ENCODE data around the gene TUBA4B. TPM values are rescaled to one million over a fixed set of nuclear protein-coding genes. Genes with fewer than 3 reads are reported as not detected.

TUBA4B gene
- total RNA-seq, 1 donor from 2014 or later, result not detected

GRCh38 chr2:219291394-219291793 lies 38.4 kb downstream of the TUBA4B start:
- Mint-ChIP-seq H3K4me1 (ENCODE audit: low read depth, unreplicated experiment) (peaks cover 3% of the 10 kb centered on the region), H3K36me3 (ENCODE audit: unreplicated experiment) (peaks cover 7% of the 10 kb centered on the region), H3K27me3 (ENCODE audit: unreplicated experiment) (peaks cover 9% of the 10 kb centered on the region), H3K4me3 (ENCODE audit: unreplicated experiment) (no peak overlapping the region), H3K9me3 (ENCODE audit: unreplicated experiment) (peaks cover 8% of the 10 kb centered on the region), H3K27ac (ENCODE audit: unreplicated experiment) (no peak overlapping the region)
- DNase-seq, result no peak
- TF ChIP-seq CTCF (IDR thresholded peaks at IDR 0.05; ENCODE audit: partially characterized antibody, unreplicated experiment), result no peak

DNA sequence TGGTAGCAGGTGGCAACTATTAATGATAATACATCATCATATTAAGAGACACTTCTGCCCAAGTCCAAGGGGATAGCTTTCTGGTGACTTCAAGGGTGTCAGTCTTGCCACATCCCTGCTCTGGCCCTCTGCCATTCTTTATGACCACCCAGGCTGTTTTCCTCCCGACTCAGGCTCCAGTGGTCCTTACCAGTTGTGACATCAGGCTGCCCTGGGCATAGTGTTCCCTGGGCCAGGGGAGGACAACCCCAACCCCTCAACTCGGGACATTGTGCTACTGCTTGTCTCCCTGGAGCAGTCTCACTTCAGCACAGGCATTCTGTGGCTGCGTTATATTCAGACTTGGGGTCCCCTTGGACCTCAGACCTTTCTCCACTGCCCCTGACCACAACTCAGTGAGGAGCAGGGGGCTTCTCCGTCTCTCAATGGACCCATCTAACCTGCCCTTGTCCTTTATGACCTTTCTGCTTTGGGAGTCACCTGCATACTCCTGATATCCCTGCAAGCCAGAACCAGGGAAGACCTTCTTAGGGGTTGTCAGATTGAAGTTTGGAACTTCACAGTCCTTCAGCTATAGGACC lies 39.0 kb downstream of the TUBA4B start:
- Mint-ChIP-seq H3K4me3 (ENCODE audit: unreplicated experiment) (no peak overlapping the region), H3K4me1 (ENCODE audit: low read depth, unreplicated experiment) (peaks cover 3% of the 10 kb centered on the region), H3K9me3 (ENCODE audit: unreplicated experiment) (peaks cover 8% of the 10 kb centered on the region), H3K36me3 (ENCODE audit: unreplicated experiment) (peaks cover 7% of the 10 kb centered on the region), H3K27ac (ENCODE audit: unreplicated experiment) (no peak overlapping the region), H3K27me3 (ENCODE audit: unreplicated experiment) (peaks cover 9% of the 10 kb centered on the region)
- no peak for TF ChIP-seq CTCF (IDR thresholded peaks at IDR 0.05; ENCODE audit: partially characterized antibody, unreplicated experiment)
- DNase-seq, result no peak

GRCh38 chr2:219292616-219293015 lies 39.6 kb downstream of the TUBA4B start:
- Mint-ChIP-seq H3K9me3 (ENCODE audit: unreplicated experiment) (peaks cover 8% of the 10 kb centered on the region), H3K27ac (ENCODE audit: unreplicated experiment) (no peak overlapping the region), H3K4me1 (ENCODE audit: low read depth, unreplicated experiment) (peaks cover 3% of the 10 kb centered on the region), H3K27me3 (ENCODE audit: unreplicated experiment) (peaks cover 10% of the 10 kb centered on the region), H3K36me3 (ENCODE audit: unreplicated experiment) (peaks cover 7% of the 10 kb centered on the region), H3K4me3 (ENCODE audit: unreplicated experiment) (no peak overlapping the region)
- TF ChIP-seq CTCF (IDR thresholded peaks at IDR 0.05; ENCODE audit: partially characterized antibody, unreplicated experiment), result no peak
- DNase-seq, result no peak

DNA sequence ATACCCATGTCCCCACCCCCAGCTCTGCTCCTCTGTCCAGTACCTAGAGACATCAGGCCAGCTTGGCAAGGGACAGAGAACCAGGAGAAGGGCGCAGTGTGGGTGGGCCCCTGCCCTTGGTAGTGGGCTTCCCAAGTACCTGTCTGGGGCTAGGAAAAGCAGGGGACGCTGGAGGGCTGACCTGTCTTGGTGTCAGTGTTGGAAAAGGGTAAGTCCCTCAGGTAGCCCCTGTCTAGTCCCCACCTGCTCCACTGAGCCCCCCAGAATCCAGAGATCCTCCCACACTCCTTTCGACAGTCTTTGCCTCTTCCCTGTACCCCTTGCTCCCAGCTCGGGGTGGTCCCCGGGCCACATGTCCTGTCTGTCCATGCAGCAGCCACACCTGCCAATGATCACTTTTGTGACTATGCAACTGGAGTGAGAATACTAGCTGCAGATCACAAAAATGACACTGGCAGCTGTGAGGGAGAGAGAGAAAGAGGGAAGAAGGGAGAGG lies 40.7 kb downstream of the TUBA4B start:
- no peak for TF ChIP-seq CTCF (IDR thresholded peaks at IDR 0.05; ENCODE audit: partially characterized antibody, unreplicated experiment)
- no peak for DNase-seq
- H3K27me3 Mint-ChIP-seq (ENCODE audit: unreplicated experiment), result peaks cover 11% of the 10 kb centered on the region
- H3K36me3 Mint-ChIP-seq (ENCODE audit: unreplicated experiment), result peaks cover 7% of the 10 kb centered on the region
- peak overlapping the region; percentile 87 for H3K4me3 Mint-ChIP-seq (ENCODE audit: unreplicated experiment)
- H3K9me3 Mint-ChIP-seq (ENCODE audit: unreplicated experiment), result peaks cover 8% of the 10 kb centered on the region
- H3K27ac Mint-ChIP-seq (ENCODE audit: unreplicated experiment), result peak overlapping the region; percentile 93
- H3K4me1 Mint-ChIP-seq (ENCODE audit: low read depth, unreplicated experiment), result peaks cover 3% of the 10 kb centered on the region

Measured in glutamatergic neuron (in vitro differentiated cells).